Jurkat, Clone E6-1 (cell line): ENCODE results near the gene NEFH.

ENCODE experiments used
- DNase-seq: peaks from one replicate; pipeline ENCODE4 v3.0.0-alpha.2; 2011; ENCODE audit warnings: low read depth, low spot score
- H3K4me3 ChIP-seq: 2 replicates; pipeline ENCODE4 v1.5.1; 2011; ENCODE audit warnings: mild to moderate bottlenecking, low read length, control low read depth, moderate library complexity

Gene NEFH

DNA sequence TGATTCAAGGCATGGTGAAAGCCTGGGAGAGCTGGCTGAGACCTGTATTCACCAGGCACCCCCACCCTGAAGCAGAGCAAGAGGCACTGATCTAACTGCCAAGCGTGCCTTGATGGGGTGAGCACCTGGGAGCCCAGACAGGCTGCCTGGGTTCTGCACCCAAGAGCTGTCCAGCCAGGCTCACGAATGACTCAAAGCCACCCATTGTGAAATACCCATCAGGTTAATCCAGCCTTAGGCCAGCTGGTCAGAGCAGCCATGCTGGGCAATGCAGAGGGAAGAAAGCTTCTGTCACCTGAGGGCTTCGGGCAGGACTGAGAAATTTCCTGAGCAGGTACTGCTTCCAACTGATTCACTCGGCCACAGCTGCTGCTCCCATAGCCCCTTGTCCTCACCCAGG is 51.4 kb downstream of the NEFH start:
- no peak overlapping the region for H3K4me3 ChIP-seq
- DNase-seq = no peak

DNA sequence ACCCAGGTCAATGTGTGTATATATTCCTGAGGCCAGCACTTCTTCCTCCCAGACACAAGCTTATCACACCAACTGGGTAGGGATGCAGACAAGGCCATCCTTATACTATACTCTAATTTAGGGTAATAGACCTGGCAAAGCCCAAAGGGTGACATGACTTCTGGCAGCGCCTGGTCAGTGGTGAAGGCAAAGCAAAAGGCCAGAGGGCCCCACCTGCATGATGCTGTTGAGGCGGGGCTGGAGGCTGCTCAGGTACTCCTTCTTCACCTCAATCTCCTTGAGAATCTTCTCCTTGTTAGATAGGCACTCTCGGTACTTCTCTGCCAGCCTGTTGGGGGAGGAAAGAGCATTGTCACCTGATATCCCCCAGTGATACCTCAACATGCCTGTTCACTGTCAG is 56.4 kb downstream of the NEFH start:
- H3K4me3 ChIP-seq = no peak overlapping the region
- DNase-seq = no peak

DNA sequence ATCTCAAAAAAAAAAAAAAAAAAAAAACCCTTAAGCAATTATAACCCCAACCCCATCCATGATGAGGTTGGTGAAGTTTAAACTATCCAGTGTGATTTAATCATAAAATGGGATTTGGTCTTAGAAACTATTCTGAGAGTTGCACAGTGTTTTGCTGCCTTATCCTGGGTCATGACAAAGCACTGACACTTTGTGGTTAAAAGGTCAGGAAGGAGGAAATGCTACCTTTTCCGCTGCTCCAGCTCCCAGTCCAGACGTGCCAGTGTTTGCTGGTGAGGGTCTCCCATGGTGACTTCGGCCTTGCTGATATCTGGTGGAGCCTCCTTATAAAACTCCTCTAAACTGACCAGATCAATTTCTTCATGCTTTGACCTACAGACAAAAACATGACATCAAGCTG is 59.1 kb downstream of the NEFH start:
- no peak overlapping the region for H3K4me3 ChIP-seq
- no peak for DNase-seq
